ENCODE measurements around the gene CRB2.
A peak's percentile ranks its signal among the peaks of the same experiment; 100 is the strongest.
"Not testable (repeated sequence)": the region's sequence is repeated elsewhere in the genome, so short reads cannot be mapped to it uniquely, and the experiment has no call there.

CRB2 gene

DNA sequence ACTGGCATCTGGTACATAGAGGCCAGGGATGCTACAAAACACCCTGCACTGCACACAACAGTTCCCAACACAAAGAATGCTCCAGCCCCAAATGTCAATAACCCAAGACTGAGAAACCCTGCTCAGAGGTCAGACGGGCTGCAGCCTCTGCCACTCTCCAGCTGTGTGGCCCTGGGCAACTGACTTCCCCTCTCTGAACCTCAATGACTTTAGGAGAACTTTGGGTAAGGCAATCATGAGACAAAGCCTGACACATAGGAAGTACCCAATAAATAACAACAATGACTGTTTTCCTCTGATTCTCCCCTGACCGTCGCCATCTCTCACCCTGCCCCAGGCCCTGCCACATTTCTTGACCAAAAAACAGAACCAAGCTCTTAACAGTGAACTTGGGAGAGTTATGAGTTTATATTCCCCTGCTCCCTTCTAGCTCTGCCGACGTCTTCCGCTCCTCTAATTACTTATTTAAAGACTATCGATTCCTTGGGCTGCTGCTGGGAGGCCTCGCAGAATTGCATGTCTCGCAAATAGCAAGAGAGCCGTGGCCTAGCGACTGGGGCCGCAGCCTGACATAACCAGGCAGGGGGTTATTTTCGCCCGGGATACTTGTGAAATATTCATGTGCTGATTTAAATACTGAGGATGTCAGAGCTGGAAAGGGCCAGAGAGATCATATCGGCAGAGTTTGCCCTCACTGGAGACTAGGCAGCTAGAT lies 24.5 kb upstream of the CRB2 start:
- DNase-seq: no peak

DNA sequence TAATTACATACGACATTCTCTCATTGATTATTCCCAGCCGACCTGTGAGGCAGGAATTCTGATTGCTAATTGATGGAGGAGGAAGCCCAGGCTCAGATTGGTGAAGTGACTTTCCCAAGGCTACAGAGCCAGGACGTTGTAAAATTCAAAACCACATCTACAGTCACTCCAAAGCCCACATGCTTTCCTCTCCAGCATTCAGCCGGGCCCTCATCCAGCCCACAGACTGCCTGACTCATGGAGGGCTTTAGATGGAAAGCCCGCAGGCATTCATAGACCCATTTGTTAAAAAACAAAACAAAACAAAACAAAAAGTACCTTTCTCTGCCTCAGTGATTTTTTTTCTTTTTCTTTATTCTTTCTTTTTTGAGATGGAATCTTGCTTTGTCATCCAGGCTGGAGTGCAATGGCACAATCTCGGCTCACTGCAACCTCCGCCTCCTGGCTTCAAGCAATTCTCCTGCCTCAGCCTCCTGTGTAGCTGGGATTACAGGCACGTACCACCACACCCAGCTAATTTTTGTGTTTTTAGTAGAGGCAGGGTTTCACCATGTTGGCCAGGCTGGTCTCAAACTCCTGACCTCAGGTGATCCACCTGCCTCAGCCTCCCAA lies 22.8 kb upstream of the CRB2 start:
- DNase-seq: not testable (repeated sequence)

DNA sequence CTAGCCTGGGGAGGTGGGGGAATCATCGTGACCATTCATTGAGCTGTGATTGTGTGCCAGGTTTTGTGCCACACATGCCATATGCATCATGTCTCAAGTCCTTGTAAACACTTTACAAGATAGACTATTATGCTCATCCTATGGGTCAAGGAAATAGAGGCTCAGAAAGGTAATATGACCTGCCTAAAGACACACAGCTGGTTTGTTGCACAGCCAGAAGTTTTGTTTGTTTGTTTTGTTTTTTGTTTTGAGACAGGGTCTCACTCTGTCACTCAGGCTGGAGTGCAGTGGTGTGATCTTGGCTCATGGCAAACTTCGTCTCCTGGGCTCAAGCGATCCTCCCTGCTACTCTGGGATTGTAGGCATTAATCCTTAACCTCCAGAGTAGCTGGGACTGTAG lies 21.4 kb upstream of the CRB2 start:
- no peak for DNase-seq

DNA sequence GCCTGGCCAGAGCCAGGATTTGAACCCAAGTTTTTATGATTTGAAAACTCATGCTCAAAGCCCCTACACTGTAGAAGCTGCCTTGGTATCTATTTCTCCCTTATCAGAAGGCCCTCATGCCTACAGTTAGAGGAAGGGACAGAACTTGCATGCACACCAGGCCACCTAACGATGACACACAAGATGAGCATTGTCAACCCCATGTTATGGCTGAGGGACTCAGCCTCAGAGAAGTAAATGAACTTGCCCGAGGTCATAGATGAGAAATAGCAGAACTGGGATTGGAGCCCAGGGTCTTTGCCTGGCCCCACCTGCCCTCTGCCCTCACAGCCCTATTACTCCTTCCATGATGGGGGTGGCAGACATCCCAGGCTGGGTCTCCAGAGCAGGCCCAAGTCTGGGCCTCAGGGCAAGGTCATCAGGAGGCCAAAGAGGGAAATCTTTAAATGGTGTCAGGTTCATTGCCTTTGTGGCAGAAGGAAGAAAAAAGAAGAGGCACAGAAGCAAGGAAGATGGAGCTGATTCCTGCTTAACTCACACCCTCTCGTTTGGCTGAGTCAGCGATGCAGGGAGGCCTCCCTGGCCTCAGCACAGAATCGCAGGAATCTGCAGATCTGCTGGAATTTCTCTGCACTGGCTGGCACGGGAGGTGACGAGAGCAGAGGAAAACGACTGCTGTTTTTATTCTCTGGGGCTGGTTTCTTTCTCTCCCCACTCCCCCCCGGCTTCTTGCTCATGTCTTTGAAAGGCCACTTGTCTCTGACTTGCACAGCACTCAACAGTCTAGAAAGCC lies 20.6 kb upstream of the CRB2 start:
- no peak for DNase-seq

DNA sequence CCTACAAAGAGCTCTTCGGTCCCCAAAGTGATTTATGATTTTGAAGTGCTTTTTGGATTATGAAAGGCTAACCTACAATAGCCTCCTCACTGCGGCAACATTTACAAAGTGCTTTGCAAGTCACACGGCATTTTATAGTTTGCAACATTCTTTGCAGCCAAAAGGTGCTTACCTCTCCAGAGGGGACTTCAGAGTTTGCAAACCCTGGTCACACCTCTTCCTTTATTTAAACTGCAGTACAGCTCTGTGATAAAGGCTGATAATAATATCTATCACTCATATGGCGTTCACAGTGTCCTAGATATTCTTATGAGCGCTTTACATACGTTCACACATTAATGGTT lies 20.0 kb upstream of the CRB2 start:
- DNase-seq: no peak

DNA sequence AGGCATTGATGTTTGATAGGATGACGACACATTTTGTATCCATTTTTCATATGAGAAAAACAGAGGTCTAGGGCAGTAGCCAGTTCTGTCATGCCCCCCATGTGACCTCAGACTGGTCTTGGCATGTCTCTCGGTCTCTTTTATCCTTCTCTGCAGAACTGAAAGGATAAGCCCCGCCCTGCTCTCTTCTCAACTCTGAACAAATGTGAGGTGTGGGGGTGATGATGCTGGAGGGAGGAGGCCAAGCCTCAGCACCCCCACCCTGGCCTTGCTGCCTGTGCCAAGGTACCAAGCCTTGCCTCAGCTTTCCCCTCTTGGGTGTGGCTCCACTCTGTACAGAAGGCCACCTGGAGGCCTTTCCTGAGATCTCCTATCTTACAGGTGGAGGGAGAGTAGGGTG lies 19.5 kb upstream of the CRB2 start:
- DNase-seq: no peak

DNA sequence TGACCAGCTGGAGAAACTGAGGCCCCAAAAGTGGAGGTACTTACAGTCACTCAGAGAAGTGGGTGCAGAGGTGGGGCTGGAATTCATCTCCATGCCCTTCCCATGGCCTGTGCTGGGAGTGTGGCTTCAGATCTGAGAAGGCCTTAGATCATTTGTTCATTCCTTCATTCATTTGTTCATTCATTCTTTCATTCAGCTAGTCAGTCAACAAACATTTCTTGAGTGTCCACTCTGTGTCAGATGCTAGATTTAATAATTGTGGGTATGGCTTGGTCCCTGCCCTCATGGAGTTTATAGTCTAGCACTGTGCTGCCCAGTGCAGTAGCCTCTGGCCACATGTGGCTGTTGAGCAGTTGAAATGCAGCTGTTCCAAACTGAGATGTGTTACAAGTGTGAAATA lies 19.0 kb upstream of the CRB2 start:
- DNase-seq: no peak

DNA sequence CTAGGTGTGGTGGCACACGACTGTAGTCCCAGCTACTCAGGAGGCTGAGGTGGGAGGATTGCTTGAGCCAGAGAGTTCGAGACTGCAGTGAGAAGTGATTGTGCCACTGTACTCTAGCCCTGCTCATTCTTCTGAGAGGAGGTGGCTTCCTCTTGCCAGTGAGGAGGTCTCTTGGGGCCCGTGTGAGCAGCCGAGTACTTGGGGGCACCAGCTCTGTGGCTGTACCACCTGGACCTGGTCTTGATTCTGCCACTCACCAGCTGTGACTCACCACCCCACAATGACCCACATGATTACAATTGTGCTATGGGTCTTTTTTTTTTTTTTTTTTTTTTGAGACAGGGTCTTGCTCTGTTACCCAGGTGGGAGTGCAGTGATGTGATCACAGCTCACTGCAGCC lies 18.0 kb upstream of the CRB2 start:
- DNase-seq: no peak

DNA sequence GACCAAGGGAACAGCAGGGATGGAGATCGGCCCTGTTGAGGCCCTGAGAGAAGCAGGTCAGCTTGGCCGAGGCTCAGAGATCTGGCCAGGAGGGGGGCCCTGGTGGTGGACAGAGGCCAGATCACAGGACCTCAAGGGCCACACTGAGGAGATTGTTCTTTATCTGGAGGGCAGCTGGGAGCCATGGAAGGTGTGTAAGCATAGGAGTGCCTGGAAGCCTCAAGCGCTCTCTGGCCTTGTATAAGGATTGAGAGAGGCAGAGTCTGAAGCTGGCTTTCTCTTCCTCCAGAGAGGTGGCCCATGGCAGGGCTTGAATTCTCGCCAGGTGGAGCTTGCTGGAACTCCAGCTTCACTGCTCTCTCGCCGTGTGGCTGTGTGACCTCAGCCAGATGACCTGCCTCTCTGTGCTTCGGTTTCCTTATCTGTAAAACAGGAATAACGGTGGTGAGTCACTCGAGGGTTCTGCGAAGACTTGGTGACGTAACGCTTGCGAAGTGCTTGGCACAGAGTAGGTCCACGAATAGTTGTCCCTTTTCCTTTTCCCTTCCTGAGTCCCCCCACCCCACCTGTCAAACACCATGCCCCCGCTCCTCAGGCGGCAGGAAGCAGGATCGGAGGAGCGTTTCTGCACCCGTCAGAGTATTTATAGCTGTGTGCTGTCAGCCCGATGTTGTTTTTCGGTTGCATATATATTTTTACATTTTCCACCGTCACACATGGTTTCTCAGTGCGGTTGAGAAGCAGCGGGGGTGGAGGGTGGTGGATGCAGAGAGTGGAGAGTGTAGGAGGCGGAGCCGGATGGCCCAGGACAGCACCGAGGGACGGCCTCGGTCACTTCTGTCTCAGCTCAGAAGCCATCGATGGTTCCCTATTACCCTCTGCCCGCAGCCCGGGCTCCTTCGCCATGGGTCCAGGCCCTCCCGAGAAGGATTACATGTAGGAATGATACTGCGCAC lies 17.0 kb upstream of the CRB2 start:
- DNase-seq: peak; percentile 47

DNA sequence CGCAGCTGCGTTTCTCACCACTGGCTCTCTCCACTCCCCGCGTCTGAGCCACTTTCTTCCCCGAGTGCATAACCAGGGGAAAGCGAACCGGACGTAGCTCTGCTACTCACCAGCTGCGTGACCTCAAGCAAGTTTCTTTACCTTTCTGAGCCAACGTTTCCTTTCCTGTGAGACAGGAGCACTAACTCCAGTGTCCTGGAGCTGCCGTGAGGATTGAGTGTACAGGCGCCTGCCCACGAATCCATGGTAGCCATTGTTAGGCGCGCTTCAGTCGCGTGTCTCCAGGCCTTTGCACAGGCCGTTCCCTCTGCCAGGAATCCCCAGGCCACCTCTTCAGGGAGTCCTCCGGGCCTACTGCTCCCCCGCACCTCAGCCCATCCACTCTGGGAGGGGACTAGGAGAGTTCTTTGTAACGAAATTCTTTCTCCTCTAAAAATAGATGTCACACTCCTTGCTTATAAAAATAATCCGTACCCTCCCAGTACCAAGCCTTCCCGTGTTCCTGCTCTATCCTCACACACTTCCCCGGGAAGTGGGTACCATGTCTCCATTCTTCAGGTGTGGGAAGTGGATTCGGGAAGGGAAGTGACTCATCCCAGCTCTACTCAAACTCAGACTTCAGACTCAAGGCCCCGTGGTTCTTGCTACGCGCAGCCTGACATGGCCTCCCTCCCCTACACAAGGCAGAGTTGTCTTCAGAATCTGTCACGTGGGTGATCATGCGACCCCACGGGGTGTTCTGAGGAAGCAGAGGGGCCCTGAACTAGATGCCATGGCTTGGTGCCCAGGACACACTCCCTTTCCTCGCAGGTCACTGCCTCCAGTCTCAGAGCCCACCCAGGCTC lies 16.1 kb upstream of the CRB2 start:
- peak; percentile 36 for DNase-seq

DNA sequence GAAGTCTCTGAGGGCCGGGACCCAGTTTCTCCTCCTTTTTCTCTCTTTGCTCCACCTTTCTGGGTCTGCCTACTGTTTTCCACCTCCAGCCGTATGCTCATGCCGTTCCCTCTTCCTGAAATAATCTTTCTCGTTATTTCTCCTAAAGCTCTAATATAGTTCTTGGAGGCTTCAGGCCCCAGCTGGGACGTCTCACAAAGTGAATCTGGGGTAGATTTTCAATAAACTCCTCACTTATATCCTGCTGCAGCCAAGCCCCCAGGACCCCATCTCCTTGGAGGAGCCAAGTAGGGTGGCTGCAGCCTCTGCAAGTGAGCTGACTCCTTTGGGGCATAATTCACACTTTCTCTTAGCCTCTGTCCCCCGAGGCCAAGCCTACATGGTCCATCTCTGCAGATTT lies 14.2 kb upstream of the CRB2 start:
- no peak for DNase-seq

DNA sequence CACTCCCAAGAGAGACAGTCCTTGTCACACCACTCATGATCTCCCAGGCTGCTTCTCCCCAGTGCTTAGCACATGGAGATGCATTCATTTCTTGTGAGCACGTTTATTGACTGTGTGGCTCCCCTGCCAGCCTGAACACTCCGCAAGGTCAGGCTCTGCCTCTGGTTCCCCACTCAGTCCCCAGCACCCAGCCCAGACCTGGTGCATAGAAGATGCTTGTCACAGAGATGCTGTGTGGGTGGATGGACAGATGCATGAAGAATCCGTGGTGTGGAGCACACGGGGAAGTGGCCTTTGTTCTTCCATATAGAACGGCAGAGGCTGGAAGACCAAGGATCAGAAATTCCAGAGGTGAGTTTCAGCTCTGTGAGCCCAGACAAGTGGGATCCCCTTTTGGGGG lies 13.8 kb upstream of the CRB2 start:
- DNase-seq: no peak

DNA sequence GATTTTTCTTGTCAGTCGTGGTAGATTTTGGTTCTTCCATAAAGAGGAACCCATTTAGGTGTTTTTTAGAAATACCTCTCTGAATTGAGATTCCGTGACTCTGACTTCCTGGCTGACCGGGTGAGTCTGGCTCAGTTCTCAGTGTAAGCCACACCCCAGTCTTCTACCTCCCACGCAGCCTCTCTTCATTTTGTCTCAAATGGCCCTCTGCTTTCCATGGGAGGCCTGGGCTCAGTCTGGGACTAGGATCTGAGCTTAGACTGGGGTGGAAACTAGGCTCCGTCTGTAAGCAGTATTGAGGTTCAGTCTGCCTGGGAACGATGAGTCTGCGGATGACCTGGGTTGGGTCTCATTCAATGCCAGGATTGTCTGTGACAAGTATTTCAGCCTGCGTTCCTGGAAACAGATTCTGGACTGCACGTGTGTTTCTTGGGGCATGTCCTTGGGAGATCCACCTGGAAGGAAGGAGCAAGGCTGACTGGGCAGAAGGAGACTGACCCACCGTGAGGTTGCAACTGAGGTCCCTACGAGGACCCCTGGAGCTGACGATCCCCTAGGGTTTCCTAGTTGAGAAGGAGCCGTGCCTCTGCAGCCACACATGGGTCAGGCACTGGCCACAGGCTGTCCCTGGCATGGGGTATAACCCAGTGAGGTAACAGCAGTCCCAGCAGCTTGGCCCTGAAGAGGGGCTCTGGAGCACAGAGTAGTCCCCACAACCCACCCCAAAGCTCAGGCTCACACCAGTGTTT lies 12.4 kb upstream of the CRB2 start:
- no peak for DNase-seq

DNA sequence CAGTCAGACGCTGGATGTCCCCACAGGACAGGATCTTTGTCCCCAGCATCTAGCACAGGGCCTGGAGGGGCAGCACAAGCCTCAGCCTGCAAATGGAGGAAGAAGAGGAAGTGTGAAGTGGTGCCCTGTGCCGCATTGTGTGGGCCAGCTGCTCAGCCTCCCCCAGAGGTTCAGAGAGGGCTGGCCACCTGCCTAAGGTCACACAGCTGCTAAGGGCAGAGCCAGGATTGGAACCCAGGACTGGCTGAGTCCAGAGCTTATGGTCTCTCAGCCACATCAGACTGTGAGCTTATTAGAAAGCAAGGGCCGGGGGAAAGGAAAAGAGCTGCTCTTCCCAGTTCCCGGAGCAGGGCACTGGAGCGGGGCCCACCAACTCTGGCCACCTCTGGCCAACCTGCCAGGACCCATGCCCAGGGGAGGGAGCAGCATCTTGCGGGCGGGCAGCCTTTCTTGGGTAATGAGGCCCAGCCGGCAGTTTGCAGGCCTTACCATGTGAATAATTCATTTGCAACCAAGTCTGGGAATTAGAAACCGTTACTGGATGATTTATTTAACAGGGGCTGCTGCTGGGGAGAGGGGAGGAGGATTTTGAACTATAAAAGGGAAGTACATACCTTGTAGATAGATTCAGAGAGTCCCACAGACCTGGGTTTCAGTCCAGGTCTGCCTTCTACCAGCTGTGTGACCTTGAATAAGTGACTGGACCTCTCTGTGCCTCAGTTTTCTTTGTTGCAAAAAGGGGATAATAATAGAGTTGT lies 11.6 kb upstream of the CRB2 start:
- DNase-seq: no peak

DNA sequence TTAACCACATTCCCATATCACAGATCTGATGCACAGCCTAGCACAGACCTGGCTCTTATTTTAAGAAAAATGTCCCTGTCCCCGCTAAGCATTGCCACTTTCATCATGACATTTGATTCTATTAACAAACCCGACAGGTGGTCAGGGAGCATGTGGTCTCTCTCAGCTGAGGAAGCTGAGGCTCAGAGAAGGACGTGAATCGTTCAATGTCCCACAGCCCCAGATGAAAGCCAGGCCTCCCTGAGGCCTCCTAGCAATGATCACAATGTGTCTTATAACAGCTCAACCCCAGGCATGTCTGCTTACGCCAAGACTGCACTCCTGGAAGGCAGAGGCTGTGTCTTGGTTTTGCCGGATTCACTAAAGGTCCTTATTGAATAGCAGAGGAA lies 10.4 kb upstream of the CRB2 start:
- DNase-seq: no peak

DNA sequence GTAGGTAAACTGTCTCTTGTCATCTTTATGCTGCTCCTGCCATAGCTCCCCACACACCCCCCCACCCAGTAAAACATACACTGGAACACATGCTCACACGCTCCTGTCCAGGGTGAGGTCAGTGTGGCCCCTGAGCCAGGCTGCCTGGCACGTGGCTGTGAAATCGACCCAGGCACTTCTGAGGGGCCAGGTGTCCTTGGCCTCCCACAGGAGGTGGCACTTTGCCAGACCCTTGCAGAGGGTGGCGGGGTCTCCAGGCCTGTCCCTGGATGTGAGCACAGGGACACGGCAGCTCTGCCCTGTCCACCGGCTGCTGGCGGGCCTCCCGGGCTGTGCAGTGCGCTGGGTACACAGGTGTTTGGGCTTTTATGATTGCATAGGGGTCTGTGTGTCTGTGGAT lies 10.0 kb upstream of the CRB2 start:
- no peak for DNase-seq

DNA sequence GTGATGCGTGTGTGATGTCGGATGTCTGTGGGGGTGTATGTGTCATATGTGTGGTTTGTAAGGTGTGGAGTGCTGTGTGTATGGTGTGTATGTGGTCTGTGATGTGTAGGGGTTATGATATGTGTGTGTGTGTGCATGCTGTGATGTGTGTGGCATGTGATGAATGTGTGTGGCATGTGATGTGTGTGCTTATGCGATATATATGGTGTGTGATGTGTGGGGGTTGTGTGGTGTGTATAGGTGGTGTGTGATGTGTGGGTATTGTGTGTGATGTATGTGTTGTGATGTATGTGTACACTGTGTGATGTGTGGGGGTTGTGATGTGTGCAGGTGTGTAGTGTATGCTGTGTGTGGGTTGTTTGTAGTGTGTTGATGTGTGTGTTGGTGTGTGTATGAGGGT lies 9.2 kb upstream of the CRB2 start:
- DNase-seq: no peak

DNA sequence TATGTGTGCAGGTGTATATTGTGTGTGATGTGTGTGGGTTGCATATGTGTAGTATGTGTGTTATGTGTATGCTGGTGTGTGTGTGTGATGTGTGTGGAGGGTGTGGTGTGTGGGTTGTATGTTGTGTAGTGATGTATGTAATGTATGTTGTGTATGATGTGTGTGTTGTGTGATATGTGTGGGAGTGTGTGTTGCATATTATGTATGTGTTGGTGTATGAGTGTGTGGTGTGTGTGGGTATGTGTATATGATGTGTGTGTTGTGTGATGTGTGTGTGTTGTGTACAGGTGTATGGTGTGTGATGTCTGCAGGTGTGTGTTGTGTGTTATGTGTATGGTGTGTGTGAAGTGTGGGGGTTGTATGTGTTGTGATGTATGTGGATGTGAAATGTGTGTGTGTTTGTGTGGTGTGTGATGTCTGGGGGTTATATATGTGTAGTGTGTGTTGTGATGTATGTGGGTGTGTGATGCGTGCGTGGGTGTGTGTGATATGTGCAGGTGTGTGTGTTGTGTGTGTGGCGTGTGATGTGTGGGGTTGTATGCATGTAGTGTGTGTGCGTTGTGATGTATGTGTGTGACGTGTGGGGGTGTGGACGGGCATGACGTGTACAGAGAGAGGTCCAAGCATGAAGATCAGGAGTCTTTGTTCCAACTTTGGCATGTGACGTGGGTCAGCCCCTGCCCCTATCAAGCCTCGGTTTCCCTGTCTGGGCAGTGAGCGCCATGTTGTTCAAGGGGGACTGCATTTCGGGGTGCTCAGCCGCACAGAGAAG lies 8.5 kb upstream of the CRB2 start:
- no peak for DNase-seq

DNA sequence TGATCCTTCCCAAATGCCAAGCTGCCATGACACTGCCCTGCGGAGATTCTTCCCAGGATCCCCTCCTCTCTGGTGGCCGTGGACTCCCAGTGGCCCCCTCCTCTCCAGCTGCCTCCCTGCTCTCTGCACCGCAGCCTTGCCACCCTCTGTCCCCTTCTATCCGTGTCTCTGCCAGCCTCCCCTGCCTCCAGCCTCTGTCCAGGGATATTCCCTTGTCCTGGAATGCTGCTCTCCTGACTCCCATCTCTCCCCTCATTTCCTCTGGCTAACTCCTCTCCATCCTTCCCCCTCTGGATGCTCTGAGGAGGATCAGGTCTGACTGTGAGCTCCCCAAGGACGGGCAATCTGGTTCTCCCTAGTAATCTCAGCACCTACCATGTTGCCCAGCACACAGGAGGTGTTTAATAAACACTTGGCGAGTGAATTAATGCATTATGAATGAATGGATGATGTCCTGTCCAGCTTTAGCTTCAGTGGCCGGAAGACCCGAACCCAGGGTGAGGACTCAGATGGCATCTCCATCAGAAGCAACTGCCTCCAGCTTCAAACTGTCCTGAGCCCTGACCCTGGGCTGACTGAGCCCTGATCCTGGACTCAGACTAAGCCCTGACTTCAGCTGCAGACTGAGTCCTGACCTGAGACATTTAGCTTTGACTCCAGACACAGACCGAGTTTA lies 7.5 kb upstream of the CRB2 start:
- no peak for DNase-seq

Measured in activated CD4-positive, alpha-beta T cell treated with anti-CD3 and anti-CD28 coated beads, Interleukin-2, amount 50 U/mL, for 1 hour (primary cell).